Fibroblast of the conjunctiva (primary cell): Measurements from ENCODE around the gene INPP4B.

ENCODE experiments used
- DNase-seq: peaks from one replicate; pipeline ENCODE4 v3.0.0-alpha.2; 2010; ENCODE audit warnings: low read depth

The INPP4B gene

GRCh38 chr4:142345924-142346323, 500.2 kb downstream of the INPP4B start:
- no peak for DNase-seq

GRCh38 chr4:142341268-142341667, 504.8 kb downstream of the INPP4B start:
- no peak for DNase-seq

- DNase-seq = no peak
Measured at GRCh38 chr4:142339053-142339452, 507.0 kb downstream of the INPP4B start.

- no peak for DNase-seq
Measured at GRCh38 chr4:142336251-142336934, 509.7 kb downstream of the INPP4B start.

GRCh38 chr4:142334931-142335330, 511.2 kb downstream of the INPP4B start:
- no peak for DNase-seq

- DNase-seq = no peak
Measured at GRCh38 chr4:142331646-142332045, 514.5 kb downstream of the INPP4B start.

GRCh38 chr4:142331132-142331531, 515.0 kb downstream of the INPP4B start:
- no peak for DNase-seq

- DNase-seq = no peak
Measured at GRCh38 chr4:142330311-142330710, 515.8 kb downstream of the INPP4B start.

GRCh38 chr4:142329313-142329712, 516.8 kb downstream of the INPP4B start:
- no peak for DNase-seq

- DNase-seq = no peak
Measured at GRCh38 chr4:142326181-142326580, 519.9 kb downstream of the INPP4B start.

- no peak for DNase-seq
Measured at GRCh38 chr4:142324572-142324971, 521.5 kb downstream of the INPP4B start.

- DNase-seq = no peak
Measured at GRCh38 chr4:142322996-142323395, 523.1 kb downstream of the INPP4B start.

- DNase-seq = no peak
Measured at GRCh38 chr4:142318280-142318679, 527.8 kb downstream of the INPP4B start.

- DNase-seq = no peak
Measured at GRCh38 chr4:142316913-142317312, 529.2 kb downstream of the INPP4B start.

- DNase-seq = no peak
Measured at GRCh38 chr4:142316025-142316424, 530.1 kb downstream of the INPP4B start.

GRCh38 chr4:142314686-142315085, 531.4 kb downstream of the INPP4B start:
- no peak for DNase-seq

- DNase-seq = no peak
Measured at GRCh38 chr4:142314247-142314646, 531.9 kb downstream of the INPP4B start.

GRCh38 chr4:142312391-142312790, 533.7 kb downstream of the INPP4B start:
- no peak for DNase-seq

GRCh38 chr4:142311916-142312315, 534.2 kb downstream of the INPP4B start:
- no peak for DNase-seq

GRCh38 chr4:142309772-142310171, 536.3 kb downstream of the INPP4B start:
- no peak for DNase-seq

GRCh38 chr4:142307857-142308256, 538.2 kb downstream of the INPP4B start:
- DNase-seq = no peak

- no peak for DNase-seq
Measured at GRCh38 chr4:142297313-142297712, 548.8 kb downstream of the INPP4B start.

- DNase-seq = no peak
Measured at GRCh38 chr4:142293536-142293935, 552.6 kb downstream of the INPP4B start.

- DNase-seq = no peak
Measured at GRCh38 chr4:142292231-142292630, 553.9 kb downstream of the INPP4B start.
